Measurements from ENCODE around the gene NOB1.

NOB1 gene

DNA sequence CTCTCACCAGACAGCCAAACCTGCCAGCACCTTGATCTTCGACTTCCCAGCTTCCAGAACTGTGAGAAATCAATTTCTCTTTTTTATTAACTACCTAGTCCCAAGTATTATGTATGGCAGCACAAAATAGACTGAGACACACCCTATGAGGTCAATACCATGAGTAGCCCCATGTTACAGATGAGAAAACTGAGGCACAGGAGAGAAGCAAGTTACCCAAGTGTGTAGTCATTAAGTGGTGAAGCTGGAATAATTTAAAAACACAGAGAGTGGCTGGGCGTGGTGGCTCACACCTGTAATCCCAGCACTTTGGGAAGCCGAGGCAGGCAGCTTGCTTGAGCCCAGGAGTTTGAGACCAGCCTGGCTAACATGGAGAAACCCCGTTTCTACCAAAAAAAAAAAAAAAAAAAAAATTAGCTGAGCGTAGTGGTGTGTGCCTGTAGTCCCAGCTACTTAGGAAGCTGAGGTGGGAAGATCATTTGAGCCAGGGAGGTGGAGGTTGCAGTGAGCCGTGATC, 33.2 kb downstream of the NOB1 start:
- DNase-seq (ENCODE audit: low read depth in 2 of 2, low spot score in 1 of 2) = no peak

DNA sequence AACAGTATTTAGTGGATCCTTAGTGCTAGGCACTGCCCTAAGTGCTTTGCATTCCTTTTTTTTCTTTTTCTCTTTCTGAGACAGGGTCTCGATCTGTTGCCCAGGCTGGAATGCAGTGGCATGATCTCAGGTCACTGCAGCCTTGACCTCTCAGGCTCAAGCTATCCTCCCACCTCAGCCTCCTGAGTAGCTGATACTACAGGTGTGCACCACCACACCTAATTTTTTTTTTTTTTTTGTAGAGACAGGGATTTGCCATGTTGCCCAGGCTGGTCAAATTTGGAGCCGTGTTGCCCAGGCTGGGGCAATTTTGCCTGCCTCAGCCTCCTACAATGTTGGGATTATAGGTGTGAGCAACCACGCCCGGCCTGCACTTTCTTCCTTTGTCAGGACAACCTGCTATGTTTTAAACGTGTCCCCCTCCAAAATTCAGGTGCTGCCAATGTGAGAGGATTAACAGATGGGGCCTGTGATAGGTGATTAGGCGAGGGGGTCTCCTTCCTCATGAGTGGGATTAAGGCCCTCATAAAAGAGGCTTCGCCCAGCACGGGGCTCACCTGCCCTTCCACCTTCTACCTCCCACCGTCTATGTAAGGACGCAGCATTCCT, 33.8 kb downstream of the NOB1 start:
- DNase-seq (ENCODE audit: low read depth in 2 of 2, low spot score in 1 of 2) = no peak

DNA sequence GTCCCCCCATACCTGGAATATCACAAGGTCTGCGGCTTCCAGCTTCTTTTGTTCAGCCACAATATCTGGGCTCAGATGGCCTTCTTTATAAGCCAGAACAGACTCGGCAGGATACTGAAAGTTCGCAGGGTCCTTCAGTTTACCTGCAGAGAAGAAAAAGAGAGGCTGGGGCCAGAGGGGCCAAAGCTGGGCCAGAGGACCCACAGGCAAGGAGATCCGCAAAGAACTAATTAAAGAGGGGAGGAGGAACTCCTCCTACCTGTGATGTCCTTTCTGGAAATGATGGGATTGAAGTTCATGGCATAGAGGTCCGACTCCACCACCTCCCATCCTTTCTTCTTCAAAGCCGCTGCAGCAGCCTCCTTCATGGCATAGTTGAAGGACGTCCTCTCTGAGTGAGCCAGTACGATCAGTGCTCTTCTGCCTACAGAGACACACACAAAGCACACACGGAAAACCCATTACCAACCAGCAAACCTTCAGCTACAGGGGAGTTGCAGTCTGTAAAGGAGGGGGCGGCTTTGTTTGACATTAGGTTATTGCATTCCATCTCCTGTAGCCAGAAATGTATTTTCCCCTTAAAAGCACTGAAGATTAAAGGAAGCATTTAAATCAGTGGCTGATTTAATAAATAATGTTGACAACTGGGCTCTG, 36.5 kb downstream of the NOB1 start:
- no peak for DNase-seq (ENCODE audit: low read depth in 2 of 2, low spot score in 1 of 2)

DNA sequence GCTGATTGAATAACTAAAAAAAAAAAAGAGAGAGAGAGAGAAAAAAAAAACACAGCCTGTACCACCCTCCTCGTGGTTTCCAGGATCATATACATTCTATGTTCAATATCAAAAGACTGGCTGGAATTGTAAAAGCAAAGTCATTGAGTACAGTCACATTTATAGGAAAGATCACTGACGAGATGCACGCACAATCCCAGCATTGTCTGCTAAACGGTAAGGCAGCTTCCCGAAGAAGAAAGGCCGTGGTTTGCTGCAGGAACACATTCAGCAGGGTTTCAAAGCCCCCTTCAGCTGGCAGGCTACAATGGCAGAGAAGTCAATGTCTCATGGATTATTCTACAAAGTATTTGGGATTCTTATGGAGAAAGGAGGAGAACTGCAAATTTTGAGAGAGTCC, 37.7 kb downstream of the NOB1 start:
- no peak for DNase-seq (ENCODE audit: low read depth in 2 of 2, low spot score in 1 of 2)

DNA sequence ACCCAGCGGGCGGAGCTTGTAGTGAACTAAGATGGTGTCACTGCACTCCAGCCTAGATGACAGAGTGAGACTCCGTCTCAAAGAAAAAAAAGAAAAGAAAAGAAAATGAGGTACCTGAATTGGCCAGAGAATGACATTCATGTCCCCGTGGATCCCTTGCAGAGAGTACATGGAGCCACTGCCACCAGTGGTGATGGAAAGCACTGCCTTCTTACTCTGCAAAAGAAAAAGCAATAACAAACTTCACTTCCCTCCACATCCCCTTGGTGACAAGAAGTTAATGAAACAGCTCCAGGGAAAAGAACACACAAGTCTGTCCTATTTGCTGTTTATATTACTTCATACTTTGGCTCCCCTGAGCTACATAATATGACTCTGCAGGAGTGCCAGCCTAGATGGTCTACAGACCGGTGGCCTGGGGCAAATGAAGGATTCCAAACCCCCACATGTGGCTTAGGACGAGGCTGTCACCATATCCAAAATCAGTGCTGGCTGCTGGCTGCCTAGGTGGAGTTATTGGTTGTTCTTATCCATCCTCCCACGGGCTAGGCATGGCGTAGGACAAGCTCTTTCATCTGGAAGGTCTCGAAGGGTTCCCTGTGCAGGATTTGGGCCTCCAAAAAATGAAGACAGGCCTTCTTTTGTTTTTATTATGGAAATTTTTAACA, 41.7 kb downstream of the NOB1 start:
- DNase-seq (ENCODE audit: low read depth in 2 of 2, low spot score in 1 of 2) = no peak

DNA sequence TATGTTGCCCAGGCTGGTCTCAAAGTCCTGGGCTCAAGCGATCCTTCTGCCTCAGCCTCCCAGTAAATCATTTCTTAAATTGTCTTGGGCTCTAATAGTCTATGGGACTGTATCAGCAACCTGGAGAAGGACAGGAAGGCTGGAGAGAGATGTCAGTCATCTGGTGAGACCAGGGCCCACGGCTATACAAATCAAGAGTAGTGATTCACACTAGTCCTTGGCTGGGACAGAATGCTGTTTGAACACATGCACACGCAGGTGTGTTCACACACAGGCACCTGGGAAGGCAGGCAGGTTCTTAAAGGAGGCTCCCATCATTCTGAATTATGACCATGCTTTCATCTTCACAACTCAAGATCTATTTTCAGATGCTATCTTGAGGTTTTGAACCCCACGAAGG, 42.4 kb downstream of the NOB1 start:
- DNase-seq (ENCODE audit: low read depth in 2 of 2, low spot score in 1 of 2) = no peak

DNA sequence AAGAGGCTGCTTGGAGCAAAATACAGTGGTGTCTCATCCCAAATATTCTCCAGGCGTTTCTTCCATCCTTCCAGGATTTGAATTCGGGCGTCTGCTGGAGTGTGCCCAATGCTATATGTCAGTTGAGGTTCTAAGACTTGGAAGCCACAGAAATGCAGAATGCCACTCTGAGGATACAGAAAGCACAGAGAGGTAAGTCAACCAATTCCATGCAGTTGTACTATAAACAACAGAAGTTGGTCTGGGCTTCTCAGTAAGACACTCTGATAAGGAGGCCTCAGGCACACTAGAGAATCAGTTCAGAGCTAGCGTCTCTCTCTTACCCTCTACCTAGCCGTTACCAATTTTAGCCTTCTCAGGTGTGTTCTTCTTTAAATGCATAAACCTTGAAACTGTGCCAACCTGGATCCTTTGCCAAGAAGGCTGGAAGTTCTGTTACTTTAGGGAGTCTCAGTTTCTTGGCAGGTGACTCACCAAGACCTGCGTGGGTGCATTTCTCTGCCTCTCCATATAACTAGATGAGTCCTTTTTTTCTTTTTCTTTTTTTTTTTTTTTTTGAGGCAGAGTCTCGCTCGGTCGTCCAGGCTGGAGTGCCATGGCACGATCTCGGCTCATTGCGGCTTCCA, 43.5 kb downstream of the NOB1 start:
- no peak for DNase-seq (ENCODE audit: low read depth in 2 of 2, low spot score in 1 of 2)

DNA sequence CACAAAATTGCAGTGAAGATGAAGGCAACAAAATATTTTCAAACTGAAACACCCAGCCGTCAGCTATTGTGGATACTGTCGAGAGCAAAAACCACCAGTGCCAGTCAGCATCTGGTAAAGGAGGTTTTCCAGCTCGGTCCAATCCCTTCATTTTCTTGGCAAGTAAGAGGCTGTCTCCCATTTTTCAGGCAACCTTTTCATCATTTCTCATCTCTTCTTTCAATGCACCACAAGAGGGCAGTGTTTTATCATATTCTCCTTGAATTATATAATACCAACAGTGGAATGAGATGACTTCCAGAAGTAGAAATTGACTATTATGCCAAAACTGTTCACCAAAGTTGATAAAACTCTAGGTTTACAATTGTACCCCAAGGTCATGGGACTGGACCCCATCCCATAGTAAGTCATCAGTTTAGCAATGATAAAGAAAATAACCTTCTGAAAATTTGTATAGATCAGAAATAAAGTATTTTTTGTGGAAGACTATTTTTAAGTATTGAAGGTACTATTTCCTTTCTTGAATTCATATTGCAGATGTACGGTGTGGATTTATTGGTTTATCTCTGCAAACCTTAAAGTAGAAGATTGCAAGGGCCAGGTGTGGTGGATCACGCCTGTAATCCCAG, 45.2 kb downstream of the NOB1 start:
- DNase-seq (ENCODE audit: low read depth in 2 of 2, low spot score in 1 of 2) = no peak

DNA sequence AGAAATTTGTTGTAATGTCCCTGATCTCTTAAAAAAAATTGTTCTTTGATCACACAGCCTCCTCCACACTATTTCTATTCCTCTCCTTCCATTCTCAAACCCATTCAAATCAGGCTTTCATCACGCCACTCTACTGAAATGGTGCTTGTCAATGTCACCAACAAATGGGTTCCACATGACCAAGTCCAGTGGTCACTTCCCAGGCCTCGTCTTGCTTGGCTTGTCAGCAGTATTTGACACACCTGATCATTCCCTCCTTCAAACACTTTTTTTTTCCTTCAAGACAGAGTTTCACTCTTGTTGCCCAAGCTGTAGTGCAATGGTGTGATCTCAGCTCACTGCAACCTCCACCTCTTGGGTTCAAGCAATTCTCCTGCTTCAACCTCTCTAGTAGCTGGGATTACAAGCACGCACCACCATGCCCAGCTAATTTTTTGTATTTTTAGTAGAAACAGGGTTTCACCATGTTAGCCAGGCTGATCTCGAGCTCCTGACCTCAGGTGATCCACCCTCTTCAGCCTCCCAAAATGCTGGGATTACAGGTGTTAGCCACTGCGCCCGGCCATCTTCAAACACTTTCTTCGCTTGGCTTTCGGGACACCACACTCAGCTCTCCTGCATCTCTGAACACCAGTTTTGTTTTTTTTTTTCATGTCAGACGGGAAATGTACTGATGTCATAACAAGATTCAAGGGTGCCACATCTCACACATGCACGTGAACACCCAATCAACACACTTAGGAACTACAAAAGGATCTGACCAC, 46.6 kb downstream of the NOB1 start:
- DNase-seq (ENCODE audit: low read depth in 2 of 2, low spot score in 1 of 2) = no peak

DNA sequence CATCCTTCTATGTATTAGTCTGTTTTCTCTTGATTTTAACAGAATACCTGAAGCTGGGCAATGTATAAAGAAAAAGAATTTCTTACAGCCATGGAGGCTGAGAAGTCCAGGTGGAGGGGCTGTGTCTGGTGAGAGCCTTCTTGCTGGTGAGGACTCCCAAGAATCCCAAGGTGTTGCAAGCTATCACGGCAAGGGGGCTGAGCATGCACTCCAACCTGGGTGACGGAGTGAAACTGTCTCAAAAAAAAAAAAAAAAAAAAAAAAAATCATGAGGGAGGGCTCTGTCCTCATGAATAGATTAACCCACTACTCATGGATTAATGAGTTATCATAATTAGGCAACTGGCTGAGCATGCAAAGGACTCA, 47.8 kb downstream of the NOB1 start:
- DNase-seq (ENCODE audit: low read depth in 2 of 2, low spot score in 1 of 2) = no peak

DNA sequence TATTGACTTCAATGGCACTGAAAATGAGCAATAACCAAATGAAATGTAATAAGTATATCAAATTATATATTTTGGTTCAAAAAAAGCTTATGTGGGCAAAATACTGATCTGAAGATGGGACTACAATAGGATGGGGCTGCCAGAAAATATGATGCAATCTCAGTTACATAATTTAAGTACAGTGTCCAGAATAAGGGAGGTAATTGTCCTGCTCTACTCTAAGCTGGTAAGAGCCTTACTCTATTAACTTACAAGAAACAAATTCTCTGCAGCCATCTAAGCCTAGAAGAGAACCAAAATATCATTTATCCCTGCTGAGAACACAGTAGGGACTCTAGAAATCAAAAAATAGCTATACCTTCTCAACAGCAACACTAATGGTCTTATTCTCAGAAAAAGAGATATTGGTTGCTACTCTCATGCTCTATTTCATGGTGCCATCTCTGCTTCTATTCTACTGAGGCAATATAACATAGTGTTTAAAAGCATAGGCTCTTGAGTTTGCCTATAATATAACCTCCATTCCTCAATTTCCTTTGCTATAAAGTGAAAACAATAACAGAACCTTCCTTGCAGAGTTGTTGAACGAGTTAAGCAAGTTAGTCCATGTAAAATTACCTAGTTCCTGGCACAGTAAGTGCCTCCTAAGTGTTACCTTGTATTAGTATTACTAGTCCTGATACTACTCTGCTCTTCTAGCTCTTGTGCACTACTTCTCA, 48.3 kb downstream of the NOB1 start:
- DNase-seq (ENCODE audit: low read depth in 2 of 2, low spot score in 1 of 2) = no peak

DNA sequence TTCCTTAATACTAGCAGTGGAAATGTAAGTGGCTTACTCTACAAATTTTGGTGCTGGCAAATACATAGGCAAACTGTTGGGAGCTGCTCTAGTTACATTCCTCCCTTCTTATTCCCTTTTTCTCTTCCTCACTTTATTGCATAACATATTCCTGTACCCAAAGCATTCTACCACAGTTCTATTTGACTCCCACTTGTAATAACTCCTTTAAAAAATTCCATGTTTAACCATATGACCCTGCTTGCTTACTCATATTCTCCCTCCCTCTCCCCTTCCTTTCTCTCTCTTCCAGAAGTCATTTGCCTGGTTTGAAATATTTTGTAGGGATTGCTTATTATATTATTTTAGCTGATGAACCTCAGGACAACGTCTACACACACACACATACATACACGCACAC, 51.1 kb downstream of the NOB1 start:
- DNase-seq (ENCODE audit: low read depth in 2 of 2, low spot score in 1 of 2) = no peak

DNA sequence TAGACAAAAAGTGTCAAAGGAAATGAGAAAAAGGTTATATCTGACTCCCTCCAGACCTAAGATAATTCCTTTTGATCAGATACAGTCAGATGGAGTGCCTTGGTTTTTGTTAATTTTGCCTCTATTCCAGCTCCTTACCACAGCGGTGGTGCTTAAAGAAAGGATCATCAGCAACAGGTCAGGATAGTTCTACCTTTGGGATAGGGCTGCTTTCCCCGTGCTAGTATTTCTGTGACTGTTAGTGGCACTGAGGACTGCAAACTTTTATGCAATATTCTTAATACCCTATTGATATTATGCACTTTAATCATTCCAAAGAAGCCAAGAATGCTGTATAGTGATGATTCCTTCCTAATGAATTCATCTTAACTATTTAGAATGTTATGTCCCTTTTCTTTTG, 52.9 kb downstream of the NOB1 start:
- no peak for DNase-seq (ENCODE audit: low read depth in 2 of 2, low spot score in 1 of 2)

DNA sequence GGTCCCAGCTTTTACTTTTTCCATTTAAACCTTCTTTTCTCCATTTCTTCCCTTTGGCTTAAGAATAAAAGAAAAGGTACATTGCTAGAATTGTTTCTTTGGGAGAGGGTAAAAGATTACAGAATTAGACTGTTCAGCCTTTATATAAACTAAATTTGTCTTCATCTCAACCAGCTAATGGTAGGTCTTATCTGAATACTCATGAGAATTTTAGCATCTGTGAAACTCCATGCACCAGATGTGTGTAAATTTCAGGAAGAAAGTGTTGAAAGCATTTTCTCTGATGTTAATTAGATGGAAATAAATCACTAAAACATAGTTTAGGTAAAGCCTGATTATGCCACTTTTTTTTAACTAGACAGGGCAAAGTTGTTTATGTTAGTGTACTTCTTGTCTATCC, 53.3 kb downstream of the NOB1 start:
- DNase-seq (ENCODE audit: low read depth in 2 of 2, low spot score in 1 of 2) = no peak

DNA sequence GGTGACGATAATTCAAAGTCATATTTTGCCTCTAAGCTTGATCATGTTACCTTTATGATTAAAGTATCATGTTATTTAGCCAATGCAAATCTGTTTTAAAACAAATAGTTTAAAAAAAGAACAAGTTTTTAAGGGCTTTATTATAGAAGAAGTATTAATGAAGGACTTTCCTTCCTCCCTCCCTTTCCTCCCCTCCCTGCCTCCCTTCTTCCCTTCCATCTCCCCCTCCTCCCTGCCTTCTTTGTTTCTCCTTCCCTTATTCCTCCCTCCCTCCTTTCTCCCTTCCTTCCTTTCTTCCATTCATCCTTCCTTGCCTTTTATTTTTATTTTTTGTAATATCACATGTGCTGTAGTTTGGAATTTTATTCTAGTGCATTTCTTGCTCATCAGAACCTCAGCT, 54.8 kb downstream of the NOB1 start:
- no peak for DNase-seq (ENCODE audit: low read depth in 2 of 2, low spot score in 1 of 2)

DNA sequence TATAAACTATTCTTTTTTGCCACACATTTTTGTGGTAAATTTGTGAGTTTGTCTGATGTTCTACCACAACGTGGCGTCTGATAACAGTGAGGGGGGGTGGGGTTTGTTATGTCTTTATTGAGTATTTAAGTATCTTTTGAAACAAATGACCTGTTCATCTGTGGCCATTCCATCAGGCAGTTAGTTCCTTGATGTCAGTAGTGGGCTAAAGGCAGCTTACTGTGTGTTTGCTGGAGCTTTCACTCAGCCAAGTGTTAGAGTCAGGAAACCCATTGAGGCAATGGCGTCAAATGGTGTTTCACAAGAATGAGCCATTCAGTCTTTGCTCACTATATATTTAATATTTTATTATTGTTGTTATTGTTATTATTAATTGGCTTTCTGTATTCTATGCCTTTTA, 56.3 kb downstream of the NOB1 start:
- DNase-seq (ENCODE audit: low read depth in 2 of 2, low spot score in 1 of 2) = no peak

DNA sequence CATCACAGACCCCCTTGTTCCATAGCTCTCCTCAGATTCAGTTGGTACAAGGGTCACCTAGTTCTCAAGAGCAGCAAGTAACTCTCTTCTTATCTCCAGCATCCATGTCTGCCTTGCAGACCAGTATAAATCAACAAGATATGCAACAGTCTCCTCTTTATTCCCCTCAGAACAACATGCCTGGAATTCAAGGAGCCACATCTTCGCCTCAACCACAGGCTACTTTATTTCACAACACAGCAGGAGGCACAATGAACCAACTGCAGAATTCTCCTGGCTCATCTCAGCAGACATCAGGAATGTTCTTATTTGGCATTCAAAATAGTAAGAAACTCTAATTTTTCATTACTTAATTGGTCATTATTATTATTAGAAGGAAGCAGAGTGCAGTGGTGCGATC, 60.8 kb downstream of the NOB1 start:
- no peak for DNase-seq (ENCODE audit: low read depth in 2 of 2, low spot score in 1 of 2)

DNA sequence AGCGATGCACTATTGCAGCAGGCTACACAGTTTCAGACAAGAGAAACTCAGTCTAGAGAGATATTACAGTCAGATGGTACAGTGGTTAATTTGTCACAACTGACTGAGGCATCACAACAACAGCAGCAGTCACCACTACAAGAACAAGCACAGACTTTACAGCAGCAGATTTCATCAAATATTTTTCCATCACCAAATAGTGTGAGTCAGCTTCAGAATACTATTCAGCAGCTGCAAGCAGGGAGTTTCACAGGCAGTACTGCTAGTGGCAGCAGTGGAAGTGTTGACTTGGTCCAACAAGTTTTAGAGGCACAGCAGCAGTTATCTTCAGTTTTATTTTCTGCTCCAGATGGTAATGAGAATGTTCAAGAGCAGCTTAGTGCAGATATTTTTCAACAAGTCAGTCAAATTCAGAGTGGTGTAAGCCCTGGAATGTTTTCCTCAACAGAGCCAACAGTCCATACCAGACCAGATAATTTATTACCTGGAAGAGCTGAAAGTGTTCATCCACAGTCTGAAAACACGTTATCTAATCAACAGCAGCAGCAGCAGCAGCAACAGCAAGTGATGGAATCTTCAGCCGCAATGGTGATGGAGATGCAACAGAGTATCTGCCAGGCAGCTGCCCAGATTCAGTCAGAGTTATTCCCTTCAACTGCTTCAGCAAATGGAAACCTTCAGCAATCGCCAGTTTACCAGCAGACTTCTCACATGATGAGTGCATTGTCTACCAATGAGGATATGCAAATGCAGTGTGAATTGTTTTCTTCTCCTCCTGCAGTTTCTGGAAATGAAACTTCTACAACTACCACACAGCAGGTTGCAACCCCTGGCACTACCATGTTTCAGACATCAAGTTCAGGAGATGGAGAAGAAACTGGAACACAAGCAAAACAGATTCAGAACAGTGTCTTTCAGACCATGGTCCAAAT, 62.5 kb downstream of the NOB1 start:
- DNase-seq (ENCODE audit: low read depth in 2 of 2, low spot score in 1 of 2) = no peak
